ENCODE results near the gene IFNAR1.

IFNAR1 gene

GRCh38 chr21:33402001-33402979 lies 77.5 kb downstream of the IFNAR1 start:
- no peak for DNase-seq (ENCODE audit: low spot score)

GRCh38 chr21:33403128-33403785 lies 78.5 kb downstream of the IFNAR1 start, which contains the start of gene IFNGR2:
TSS of gene IFNGR2 (plus strand) at chr21:33403413. CDS start at chr21:33403544, 131 bp downstream.
- DNase-seq (ENCODE audit: low spot score) = no peak

GRCh38 chr21:33403786-33404585 lies 79.2 kb downstream of the IFNAR1 start:
- no peak for DNase-seq (ENCODE audit: low spot score)

- no peak for DNase-seq (ENCODE audit: low spot score)
Observed at GRCh38 chr21:33406493-33406892, 81.7 kb downstream of the IFNAR1 start.
